ENCODE data around the gene TRPM2. TPM values are rescaled to one million over a fixed set of nuclear protein-coding genes. Genes with fewer than 3 reads are reported as not detected.

TRPM2 gene
- total RNA-seq, 1 donor from 2014 or later: 0.09 TPM

GRCh38 chr21:44463724-44464123 lies 110.3 kb downstream of the TRPM2 start:
- Mint-ChIP-seq H3K27ac (no peak overlapping the region), H3K4me1 (no peaks in the 10 kb centered on the region), H3K4me3 (no peak overlapping the region), H3K9me3 (no peaks in the 10 kb centered on the region), H3K27me3 (ENCODE audit: low read depth) (no peaks in the 10 kb centered on the region), H3K36me3 (no peaks in the 10 kb centered on the region)
- no peak for TF ChIP-seq CTCF (IDR thresholded peaks at IDR 0.05; ENCODE audit: unreplicated experiment)
- no peak for DNase-seq (ENCODE audit: low spot score in 2 of 2, unreplicated experiment in 2 of 2)

DNA sequence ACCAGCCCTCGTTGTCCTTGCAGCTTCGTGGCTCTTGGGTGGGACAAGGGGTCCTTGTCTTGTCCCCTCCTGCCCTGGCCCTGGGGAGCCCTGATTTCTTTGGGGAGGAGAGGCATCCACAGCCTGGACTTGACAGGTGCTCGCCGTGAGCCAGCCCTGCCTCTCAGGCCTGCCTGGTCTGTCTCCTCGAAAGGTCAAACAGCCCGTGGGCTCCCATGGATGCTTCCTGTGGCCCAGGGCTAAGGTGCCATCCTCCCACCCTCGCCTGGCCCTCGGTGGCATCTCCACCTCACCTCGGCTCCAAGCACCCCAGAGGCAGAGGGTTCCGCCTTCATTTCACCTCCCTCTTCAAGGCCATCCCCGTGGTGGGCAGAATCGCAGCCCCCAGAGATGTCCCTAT lies 110.9 kb downstream of the TRPM2 start:
- DNase-seq (ENCODE audit: low spot score in 2 of 2, unreplicated experiment in 2 of 2): no peak
- no peak overlapping the region for H3K4me3 Mint-ChIP-seq
- no peak overlapping the region for H3K27ac Mint-ChIP-seq
- no peak for TF ChIP-seq CTCF (IDR thresholded peaks at IDR 0.05; ENCODE audit: unreplicated experiment)
- H3K9me3 Mint-ChIP-seq: no peaks in the 10 kb centered on the region
- H3K4me1 Mint-ChIP-seq: no peaks in the 10 kb centered on the region
- H3K27me3 Mint-ChIP-seq (ENCODE audit: low read depth): no peaks in the 10 kb centered on the region
- no peaks in the 10 kb centered on the region for H3K36me3 Mint-ChIP-seq

GRCh38 chr21:44466351-44466954 lies 113.0 kb downstream of the TRPM2 start:
- no peak overlapping the region for H3K4me3 Mint-ChIP-seq
- no peak overlapping the region for H3K27ac Mint-ChIP-seq
- no peaks in the 10 kb centered on the region for H3K9me3 Mint-ChIP-seq
- H3K4me1 Mint-ChIP-seq: no peaks in the 10 kb centered on the region
- H3K36me3 Mint-ChIP-seq: no peaks in the 10 kb centered on the region
- DNase-seq (ENCODE audit: low spot score in 2 of 2, unreplicated experiment in 2 of 2): no peak
- no peaks in the 10 kb centered on the region for H3K27me3 Mint-ChIP-seq (ENCODE audit: low read depth)
- TF ChIP-seq CTCF (IDR thresholded peaks at IDR 0.05; ENCODE audit: unreplicated experiment): no peak

GRCh38 chr21:44466996-44467858 lies 113.8 kb downstream of the TRPM2 start:
- no peak for TF ChIP-seq CTCF (IDR thresholded peaks at IDR 0.05; ENCODE audit: unreplicated experiment)
- no peak overlapping the region for H3K4me3 Mint-ChIP-seq
- no peaks in the 10 kb centered on the region for H3K9me3 Mint-ChIP-seq
- no peaks in the 10 kb centered on the region for H3K36me3 Mint-ChIP-seq
- no peaks in the 10 kb centered on the region for H3K4me1 Mint-ChIP-seq
- no peak overlapping the region for H3K27ac Mint-ChIP-seq
- peaks cover under 1% of the 10 kb centered on the region for H3K27me3 Mint-ChIP-seq (ENCODE audit: low read depth)
- DNase-seq (ENCODE audit: low spot score in 2 of 2, unreplicated experiment in 2 of 2): no peak

- H3K9me3 Mint-ChIP-seq: no peaks in the 10 kb centered on the region
- no peak for DNase-seq (ENCODE audit: low spot score in 2 of 2, unreplicated experiment in 2 of 2)
- no peaks in the 10 kb centered on the region for H3K4me1 Mint-ChIP-seq
- no peaks in the 10 kb centered on the region for H3K36me3 Mint-ChIP-seq
- no peak overlapping the region for H3K27ac Mint-ChIP-seq
- H3K4me3 Mint-ChIP-seq: no peak overlapping the region
- peaks cover 1% of the 10 kb centered on the region for H3K27me3 Mint-ChIP-seq (ENCODE audit: low read depth)
- TF ChIP-seq CTCF (IDR thresholded peaks at IDR 0.05; ENCODE audit: unreplicated experiment): no peak
These were observed 114.4 kb downstream of the TRPM2 start for GRCh38 chr21:44467859-44468195.

Data from mesothelial cell of epicardium (in vitro differentiated cells).